DMS153 treated with DMSO at 0.1 percent for 48 hours (cell line): ENCODE data around the gene KCNQ1.

ENCODE experiments used
- DNase-seq: peaks from one replicate; lab custom pipeline; 2025; ENCODE audit not compliant: unreplicated experiment; lab: John Stamatoyannopoulos, UW

Gene KCNQ1

DNA sequence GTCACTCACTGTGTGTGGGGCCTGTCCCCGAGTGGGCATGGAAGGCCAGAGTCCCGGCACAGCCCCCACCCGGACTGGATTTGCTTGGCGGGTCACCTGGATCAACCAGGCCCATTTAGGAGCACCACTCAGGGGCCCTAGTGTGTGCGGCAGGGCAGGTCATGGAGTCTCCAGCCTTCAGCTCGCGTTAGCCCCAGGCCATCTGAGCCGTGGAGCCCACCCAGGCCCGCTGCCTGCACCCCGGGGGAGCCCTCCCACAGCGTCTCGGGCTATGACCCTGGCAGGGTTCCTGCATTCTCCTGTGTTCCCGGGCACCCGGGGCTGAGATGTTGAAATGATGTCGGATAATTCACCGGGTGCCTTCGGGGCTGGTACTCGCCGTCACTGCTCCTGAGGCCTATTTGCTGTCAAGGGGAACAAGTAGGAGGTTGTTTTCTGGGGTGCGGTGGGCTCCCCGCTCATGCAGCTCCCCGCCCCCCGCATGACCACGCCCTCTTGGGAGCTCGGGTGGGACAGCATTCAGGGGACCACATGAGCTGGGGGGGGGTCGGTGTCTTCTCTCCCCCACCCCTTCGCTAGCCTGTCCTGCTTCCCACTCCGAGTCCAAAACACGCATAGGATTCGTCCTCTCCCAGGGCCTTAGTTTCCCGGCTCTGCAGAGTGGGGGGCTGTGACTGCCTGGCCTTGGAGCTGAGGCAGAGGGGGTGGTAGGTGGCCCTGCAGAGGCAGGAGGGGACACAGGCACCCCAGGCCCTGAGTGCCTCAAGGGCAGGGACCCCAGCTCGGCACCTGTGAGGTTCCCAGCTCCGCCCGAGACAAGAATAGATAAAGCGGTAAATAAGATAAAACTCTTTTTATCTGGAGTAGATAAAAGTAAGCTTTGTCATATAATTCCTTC, 77.2 kb downstream of the KCNQ1 start:
- DNase-seq: no peak

- DNase-seq: no peak
These were observed 77.9 kb downstream of the KCNQ1 start for GRCh38 chr11:2522631-2523255.

DNA sequence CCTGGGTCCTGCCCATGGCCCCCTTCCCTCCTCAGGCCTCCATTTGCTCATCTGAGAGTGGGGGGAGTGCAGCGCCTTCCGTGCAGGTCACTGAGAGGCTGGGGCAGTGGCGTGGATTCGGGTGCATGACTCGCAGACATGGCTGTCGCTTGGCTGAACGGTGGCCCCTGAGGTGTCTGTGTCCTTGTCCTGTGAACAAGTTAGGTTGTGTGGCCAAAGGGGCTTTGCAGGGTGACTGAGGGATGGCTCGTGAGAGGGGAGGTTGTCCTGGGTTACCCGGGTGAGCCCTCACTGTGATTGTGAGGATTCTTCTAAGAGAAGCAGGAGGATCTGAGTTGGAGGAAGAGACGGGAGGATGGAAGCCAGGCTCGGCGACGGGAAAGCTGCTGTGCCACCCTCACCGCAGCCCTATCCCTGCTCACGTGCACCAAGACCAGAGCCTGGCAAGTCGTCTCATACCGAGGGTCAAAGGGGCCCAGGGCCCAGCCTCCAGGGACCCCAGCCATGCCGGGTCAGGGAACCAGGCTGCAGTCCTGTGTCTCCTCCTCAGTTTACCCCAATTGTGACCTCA, 79.1 kb downstream of the KCNQ1 start:
- DNase-seq: no peak

- DNase-seq: no peak
These were observed 79.8 kb downstream of the KCNQ1 start for GRCh38 chr11:2524446-2525165.

DNA sequence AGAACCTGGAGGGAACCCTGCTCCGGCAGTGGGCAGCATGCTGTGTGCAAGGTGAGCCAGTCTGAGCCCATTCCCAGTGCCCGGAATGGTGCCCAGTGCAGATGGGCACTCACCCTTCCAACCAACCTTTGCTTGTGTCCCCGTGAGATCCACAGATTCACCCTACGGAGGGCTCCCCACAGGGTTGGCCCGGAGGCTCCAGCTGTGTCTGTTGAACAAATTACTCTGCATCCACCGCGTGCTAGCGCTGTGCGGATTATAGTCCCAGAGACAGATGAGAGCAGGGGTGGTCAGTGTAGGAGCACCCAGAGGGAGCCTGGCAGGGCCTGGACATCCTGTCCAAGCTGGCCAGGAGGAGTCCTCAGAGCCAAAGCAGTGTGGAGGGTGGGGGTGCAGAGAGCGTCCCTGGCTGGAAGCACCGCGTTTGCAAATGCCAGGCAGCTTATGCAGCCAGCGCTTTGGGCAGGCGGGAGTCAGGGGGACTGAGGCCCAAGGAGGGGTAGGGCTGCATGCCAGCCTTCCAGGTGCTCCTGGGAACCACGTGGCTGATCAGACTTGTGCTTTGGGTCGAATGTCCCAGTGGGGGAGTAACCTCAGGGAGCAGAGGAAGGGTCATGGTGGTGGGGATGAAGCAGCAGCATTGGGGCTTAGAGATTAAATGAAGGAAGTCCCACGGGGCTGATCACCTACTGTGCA, 80.5 kb downstream of the KCNQ1 start:
- DNase-seq: no peak

DNA sequence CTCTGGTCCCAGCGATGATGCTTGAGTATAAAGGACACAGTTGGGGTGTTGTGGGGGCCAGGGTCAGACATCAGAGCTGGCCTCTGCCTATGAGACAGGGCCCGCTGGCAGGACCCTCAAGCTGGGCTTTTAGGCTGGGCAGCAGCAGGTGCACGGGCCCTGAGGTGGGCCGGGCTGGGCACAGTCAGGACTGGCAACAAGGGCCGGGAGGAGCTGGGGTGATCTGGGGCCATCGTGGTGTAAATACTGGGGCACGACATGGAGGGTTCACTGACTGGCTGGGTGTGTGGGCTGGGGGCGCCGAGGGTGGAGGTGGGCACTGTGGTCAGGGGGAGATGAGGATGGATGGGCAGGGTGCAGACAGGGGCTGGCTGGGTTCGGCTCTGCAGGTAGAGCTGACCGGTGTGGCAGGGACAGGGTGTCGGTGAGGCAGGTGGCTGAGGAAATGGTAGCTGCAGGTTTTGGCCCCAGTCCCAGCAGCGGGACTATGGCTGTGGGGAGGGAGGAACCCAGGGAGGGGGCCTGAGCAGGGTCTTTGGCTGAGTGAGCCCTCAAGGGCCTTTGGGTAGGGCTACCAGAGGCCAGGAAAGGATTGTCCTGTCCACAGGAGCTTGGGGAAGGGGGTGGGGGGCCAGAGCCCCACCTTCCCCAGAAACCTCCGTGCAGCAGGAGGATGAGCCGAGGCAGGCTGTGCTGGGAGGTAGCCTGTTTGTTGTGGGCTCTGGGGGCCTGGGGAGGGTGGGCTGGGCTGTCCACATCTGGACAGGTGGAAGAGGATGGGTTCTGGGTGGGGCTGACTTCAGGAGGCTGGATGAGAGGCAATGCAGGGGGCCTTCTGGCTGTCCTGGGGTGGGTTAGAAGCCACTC, 81.4 kb downstream of the KCNQ1 start:
- DNase-seq: no peak

DNA sequence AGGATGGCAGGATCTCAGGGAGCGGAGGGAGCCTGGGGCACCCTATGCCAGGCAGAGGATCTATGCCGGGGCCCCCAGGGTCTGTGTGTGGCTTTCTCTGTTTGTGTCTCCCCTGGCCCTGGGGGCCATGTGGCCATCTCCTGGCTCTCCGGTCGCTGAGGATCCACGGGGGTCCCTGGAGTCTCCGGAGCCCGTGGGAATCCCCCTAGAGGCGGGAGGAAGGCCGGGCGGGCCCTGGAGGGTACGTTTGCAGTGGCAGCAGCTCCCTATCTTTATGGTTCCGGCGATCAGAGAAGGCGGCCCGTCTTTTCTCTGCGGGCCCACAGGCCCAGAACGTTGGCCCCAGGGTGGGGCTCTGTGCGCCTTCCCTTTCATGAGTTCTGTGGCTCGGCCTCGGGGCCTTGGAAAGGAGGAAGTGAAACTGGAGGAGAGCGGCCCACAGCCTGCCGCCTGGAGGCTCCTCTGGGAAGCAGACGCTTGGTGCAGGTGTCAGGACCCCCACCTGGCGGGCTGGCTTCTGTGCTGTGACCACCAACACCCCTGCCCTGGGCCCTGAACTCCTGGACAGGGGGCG, 82.1 kb downstream of the KCNQ1 start:
- DNase-seq: peak; percentile 57

DNA sequence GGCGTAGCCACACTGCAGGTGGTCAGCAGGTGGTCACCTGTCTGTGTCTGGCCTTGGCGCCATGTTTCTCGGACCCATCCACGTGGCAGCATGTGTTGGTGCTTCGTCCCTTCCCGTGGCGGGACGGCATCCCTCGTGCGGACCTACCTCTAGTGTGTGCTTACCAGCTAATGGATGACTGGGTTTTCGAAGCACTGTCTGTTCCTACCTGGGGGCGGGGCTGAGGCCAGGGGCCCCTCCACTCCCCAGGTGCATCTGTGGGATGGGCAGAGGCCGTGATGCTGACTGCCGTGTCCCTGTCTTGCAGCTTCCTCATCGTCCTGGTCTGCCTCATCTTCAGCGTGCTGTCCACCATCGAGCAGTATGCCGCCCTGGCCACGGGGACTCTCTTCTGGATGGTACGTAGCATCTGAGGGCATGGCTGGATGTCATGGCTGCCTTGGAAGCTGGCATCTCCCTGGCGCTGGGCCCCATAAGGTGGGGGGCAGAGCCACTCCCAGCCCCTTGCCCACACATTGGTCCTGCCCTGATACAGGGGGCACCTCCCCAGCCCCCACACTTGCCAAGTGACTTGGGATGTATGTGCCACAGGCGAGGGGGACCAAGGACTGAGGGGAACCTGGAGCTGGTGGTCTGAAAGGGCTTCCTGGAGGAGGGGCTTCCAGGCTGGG, 82.9 kb downstream of the KCNQ1 start:
- no peak for DNase-seq

GRCh38 chr11:2528301-2529050, 83.7 kb downstream of the KCNQ1 start:
- DNase-seq: no peak

DNA sequence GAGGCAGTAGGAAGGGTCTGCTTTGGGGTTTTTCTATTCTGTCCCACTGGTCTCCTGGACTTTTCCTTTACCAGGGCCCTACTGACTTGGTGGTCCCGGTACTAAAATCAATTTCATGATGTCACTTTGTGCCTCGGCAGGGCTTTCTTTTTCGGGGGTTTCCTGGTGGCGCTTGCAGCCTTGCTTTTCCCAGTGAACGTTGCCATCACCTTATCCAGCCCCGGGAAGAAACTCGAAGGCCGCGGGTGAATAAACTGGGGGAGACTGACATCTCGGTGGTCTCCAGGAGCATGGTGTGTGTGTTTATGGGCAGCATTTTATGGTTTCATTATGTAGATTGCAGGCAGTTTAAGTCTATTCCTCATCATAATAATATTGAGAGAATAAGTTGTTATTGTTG, 84.4 kb downstream of the KCNQ1 start:
- no peak for DNase-seq

GRCh38 chr11:2529636-2530035, 84.8 kb downstream of the KCNQ1 start:
- DNase-seq: no peak

- no peak for DNase-seq
These were observed 85.5 kb downstream of the KCNQ1 start for GRCh38 chr11:2530131-2530854.

- no peak for DNase-seq
These were observed 86.0 kb downstream of the KCNQ1 start for GRCh38 chr11:2530855-2531200.

DNA sequence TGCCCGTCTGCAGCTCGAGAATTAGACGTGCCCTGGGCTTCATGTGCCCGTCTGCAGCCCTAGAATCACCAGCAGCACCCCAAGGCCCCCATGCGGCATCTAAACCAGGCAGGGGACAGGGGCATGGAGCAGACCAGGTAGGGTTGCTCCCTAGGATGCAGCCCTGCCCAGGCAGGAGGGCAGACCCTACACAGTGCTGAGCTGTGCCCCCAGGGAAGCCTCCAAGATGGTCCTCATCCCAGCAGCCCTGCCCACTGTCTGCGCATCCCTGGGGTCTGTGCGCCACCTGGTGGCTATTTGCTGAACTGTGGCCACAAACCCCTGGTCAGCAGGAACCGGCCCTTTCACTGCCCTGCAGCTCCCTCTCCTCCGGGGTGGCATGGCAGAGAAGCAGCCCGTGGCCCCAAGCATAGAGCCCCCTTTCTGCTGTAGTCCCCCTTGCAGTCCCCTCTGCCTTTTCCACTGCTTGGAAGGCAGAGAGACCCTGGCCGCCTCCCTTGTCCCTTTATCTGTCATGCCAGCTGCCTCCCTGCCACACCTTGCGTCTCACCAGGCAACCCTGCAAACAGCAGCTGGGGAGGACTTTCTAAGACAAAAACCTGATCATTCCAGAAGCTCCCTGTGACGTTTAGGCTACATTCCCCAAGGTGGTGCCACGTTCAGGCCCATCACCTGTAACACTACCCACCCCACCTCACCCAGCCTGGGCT, 86.6 kb downstream of the KCNQ1 start:
- DNase-seq: peak; percentile 11

- DNase-seq: no peak
These were observed 87.3 kb downstream of the KCNQ1 start for GRCh38 chr11:2531987-2532703.
